Fibroblast of skin of abdomen (primary cell): Measurements from ENCODE around the gene P2RY11.
A peak's percentile ranks its signal among the peaks of the same experiment; 100 is the strongest.

Source experiments
- DNase-seq: peaks from one replicate; pipeline ENCODE4 v3.0.0-alpha.2; 2013

Gene P2RY11

DNA sequence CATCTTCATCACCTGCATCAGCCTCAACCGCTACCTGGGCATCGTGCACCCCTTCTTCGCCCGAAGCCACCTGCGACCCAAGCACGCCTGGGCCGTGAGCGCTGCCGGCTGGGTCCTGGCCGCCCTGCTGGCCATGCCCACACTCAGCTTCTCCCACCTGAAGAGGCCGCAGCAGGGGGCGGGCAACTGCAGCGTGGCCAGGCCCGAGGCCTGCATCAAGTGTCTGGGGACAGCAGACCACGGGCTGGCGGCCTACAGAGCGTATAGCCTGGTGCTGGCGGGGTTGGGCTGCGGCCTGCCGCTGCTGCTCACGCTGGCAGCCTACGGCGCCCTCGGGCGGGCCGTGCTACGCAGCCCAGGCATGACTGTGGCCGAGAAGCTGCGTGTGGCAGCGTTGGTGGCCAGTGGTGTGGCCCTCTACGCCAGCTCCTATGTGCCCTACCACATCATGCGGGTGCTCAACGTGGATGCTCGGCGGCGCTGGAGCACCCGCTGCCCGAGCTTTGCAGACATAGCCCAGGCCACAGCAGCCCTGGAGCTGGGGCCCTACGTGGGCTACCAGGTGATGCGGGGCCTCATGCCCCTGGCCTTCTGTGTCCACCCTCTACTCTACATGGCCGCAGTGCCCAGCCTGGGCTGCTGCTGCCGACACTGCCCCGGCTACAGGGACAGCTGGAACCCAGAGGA lies 2.6 kb downstream of the P2RY11 start:
- no peak for DNase-seq

DNA sequence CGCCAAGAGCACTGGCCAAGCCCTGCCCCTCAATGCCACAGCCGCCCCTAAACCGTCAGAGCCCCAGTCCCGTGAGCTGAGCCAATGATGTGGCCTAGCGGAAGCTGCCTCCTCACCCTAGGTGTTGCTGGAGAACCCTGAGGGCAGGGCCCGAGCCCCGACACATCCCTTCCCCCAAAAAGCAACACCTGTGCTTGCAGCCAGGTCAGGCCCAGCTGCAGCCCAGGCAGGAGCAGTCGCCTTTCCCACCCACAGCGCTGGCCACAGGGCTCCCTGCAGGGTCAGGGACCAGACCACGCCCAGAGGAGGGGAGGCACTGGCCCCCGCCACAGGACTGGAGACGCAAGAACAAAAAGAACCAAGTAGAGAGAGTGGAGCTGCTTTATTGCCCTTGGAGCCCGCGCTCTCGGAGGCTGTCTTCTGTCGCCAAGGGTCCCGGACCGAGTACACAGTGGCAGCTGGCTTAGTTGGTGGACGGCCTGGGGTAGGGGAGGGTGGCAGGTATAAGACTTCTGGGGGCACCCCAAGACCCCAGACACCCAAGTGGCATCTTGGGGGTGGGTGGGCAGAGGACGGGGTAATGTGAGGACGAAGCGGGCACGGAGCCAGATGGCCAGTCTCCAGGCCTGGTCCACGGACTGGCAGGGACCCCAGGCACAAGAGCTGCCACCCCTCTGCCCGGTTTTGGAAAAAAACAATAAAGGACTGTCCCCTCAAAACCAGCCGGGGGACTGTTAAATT lies 3.3 kb downstream of the P2RY11 start:
- DNase-seq, result no peak

DNA sequence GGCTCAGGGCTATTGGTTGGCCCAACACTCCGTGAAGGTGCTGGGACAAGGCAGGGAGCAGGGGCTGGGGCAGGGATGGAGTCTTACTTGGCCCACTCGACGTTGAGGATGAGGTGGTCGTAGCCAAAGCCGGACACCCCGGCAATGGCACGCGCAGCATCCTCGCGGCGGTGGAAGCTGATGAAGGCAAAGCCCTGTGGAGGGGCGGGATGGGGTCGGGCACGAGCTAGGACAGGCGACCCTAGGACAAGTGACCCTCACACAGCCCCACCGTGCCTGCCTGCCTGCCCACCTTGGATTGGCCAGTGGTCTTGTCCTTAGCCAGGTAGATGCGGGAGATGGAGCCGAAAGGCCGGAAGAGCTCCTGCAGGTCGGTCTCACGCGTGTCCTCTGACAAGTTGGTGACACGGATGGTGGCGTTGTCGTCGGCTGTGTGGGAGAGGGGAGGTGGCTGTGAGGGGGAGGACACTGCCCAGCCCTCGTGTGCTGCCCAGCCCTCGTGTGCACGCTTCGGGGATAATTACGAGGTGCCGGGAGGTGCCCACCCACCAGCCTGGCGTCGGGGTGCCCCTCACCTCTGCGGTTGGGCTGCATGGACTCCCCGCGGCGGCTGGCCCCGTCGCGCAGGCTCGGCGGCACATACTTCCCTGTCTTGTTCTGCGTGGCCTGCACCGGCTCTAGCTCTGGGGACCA lies 4.0 kb downstream of the P2RY11 start:
- no peak for DNase-seq

DNA sequence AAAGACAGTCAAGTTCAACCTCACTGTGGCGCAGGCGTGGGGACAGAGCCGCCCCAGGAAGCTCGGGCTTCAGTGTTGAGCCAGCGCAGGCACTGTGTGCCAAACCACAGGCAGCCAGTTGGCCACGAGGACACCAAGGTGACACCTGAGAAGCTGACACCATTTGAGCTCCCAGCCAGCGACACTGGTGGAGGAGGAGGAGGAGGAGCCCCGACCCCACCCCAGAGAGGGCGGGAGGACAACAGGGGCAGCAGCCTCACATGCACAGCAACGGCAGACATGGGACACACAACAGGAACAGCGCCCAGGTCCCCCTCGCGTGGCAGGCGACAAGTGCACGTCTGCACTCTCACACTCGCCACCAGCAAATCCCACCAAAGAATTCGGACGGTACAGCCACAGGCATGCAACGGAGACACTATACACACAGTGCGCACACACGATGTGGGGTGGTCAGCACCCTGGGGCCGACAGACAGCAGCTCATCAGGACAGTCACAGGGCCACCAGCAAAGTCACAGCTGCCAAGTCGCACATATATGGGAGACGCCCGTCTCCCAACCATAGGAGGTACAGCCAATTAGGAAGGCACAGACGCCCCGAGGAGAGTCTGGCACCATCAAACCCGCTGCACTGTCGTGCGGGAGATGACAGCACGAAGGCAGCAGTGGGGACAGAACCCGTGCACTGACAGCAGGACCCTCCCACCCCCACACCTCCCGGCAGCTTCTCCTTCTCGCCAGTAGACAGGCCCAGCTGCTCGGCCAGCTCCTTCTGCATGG lies 4.8 kb downstream of the P2RY11 start:
- no peak for DNase-seq

DNA sequence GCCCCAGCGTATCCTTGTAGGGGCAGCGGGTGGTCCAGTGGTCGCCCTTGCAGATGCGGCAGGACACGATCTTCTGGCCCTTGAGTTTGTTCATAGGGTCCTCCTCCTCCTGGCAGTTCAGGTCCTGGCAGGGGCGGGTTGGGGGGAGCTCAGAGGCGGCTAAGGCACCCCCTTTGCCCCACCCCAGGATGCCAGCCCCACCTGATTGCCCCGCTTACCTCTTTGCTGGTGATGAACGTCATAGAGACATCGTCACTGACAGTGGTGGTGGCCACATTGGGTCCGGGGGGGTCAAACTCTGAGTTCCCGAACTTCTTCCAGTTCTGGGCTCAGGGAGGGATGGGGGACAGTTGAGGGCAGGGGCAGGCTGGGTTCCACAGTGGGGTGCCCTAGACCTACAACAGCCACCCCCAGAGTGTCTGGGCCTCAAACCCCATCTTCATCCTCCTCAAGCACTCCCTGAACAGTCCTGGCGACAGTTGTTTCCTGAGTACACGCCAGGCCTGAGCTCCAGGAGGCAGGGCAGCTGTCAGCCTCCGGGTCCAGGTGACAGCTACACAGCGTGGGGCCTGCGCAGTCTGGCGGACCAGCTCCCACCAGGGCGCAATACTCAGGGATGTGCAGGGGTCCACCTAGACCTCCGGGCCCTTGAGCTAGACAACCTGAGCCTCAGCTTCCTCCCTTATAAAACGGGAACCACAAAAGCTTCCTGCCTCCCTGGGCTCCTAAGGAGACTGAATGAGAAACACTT lies 5.5 kb downstream of the P2RY11 start:
- DNase-seq, result no peak

DNA sequence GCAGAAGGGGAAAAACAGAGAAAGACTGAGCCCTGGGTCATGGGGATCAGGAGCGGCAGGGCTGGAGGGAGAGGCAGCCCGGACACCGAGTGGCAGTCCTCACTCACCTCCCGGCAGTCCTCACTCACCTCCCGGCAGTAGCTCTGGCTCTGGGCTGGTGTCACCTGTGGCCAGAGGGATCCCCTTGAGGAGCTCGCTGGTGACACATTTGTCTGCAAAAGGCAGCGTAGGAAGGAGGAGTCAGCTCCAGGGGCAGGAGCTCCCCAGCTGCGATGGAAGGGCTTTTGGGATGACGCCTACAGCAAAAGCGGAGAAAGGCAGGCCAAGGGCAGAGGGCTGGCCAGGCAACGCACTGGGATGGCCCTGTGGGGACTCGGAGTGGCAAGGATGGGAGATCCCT lies 7.5 kb downstream of the P2RY11 start:
- DNase-seq, result no peak

DNA sequence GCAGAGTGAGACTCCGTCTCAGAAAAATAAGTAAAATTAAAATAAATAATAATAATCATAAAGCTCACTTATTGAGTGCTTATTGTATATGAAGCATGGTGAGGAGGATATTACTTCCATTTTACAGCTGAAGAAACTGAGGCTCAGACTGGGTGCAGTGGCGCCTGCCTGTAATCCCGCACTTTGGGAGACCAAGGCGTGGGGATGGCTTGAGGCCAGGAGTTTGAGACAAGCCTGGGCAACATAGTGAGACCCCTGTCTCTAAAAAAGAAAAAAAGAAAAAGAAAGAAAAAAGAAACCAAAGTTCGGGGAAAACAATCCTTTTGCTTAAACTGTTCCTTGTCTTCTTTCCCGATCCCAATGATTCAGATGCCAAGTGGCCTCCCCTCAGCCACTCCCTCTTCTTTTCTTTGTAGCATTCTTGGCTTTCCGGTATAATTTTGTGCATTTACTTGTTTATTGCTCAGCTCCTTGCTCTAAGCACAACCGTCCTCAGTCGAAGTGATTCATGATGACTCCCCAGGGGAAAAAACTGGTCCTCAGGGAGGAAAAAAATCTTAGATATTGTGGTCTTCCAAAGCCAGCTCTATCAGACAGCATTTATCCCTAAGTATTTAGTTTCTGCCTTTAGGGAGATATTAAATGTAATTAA lies 9.2 kb downstream of the P2RY11 start:
- DNase-seq, result peak; percentile 77

DNA sequence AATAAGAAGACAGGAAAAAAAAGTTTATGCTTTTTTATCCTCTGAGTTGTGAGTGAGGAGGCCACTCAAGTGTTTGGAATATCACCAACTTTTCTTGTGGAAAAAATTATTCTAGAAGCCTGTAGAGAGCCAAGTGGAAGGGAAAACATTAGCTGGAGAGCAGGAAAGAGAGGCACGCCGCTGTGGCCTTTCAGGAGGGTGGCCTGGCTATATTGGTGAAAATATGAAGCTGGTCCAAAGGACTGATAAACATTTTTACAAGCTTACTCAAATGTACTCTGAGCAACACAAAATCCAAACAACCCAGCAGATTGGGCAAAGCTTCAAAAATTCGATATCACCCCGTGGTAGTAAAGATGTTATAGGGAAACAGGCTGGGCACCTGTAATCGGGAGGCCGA lies 10.6 kb downstream of the P2RY11 start:
- DNase-seq, result no peak

DNA sequence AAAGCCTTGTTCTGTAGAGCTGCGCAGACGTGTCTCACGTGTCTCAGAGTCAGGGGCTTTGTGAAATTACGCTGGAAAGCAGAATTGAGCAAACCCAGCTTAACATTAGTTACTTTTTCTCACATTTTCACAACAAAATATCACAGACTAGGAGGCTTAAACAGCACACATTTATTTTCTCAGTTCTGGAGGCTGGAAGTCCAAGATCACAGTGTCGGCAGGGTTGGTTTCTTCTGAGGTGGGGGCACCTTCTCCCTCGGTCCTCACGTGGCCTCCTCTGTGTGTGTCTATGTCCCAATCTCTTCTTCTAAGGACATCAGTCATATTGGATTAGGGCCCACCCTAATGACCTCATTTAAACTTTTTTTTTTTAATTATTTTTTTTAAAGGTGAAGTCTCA lies 12.9 kb downstream of the P2RY11 start:
- DNase-seq, result no peak

DNA sequence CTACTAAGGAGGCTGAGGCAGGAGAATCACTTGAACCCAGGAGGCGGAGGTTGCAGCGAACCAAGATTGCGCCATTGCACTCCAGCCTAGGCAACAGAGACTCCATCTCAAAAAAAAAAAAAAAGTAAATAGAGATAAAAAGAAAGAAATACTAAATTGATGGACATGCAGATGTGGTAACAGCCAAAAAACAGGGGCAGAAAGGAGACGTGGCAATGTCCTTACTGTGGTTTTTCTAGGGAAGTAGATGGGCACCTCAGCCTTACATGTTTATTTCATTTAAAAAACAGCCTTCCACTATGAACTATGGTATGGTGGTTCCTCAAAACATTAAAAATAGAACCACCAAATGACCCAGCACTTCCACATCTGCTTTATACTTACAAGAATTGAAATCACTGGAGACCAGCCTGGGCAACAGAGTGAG lies 14.7 kb downstream of the P2RY11 start:
- no peak for DNase-seq

DNA sequence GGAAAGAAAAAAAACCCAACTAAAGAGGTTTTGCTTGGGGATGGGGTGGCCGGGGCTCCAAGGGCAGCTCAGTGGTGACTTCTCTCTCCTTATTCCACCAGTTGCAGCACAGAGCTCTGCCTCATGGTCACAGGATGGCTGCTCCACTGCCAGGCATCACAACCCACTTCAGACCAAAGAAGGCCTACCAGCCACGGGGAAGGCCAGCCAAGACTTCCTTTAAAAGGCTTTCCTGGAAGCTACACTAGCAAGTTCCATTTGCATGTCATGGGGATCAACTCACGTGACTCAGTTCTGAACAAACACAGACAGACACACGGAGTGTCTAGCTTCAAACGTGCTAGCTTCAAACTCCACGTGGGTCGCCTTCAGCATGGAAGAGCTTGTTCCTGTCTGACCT lies 21.4 kb downstream of the P2RY11 start:
- no peak for DNase-seq

DNA sequence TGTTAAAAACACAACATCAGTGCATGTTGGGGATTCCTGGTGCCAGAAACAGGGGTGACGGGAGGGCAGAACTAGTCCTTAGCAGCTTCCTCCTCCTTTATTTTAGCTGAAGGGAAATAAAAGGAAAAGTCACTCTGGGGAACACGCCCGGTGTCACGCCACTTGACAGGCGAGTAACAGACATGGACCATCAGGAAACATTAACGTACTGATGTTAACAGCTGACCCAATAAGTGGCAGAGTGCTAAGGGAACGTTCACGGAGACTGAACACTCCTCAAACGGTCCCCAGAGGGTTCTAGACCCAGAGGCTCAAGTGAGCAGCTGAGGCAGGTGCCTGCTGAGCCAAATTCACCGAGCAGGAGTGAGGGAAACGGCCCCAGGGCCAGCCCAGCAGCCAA lies 22.1 kb downstream of the P2RY11 start:
- DNase-seq, result no peak

DNA sequence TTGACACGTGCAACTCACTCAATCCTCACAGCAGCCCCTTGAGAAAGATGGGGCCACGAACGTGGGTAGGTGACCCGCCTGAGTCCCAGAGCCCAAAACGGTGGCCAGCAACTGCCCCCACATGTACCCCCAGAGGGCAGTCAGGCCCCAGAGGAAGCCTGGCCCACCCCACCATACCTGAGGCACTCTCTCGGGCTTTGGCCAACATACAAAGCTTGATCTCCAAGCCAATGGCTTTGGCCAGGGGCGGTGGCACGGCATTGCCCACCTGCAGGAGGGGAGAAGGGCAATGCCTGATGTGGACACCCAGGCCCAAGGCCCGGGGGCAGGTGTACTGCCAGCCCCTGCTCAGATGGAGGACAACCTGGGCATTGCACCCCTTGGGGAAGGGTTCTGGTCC lies 22.5 kb downstream of the P2RY11 start:
- no peak for DNase-seq

DNA sequence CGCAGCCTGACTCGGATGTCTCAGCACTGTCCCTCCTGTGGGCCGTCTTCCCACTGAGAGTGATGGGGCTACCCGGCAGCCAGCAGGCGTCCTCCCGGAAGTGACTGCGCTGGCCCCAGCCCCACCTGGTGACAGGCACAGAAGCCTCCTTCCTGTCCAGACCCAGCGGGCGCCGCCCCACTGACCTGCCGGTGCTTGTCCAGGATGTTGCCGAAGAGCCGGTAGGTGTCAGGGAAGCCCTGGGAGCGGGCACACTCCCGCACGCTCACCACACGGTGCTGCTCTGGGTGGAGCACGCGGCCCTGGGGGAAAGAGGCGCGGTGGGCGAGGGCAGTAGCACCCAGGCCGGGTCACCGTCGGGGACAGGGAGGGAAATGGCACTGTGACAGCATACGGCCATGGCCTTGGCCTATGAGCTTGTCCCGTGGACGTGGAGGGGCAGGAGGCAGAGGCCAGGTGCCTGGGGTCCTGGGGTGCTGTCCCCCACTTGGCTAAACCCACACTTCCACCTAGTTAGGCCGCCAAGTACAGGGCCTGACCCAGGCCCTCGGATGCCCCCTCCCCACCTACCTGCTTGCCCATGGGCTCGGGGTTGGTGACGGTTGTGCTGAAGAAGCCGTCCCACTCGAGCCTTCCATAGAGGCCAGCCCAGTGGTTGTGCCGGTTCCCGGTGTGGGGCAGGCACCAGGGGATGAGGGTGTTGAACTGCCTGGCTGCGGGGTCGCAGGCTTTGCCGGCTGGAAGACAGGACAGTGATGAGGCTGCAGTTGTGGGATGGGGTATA lies 24.2 kb downstream of the P2RY11 start:
- DNase-seq, result no peak

DNA sequence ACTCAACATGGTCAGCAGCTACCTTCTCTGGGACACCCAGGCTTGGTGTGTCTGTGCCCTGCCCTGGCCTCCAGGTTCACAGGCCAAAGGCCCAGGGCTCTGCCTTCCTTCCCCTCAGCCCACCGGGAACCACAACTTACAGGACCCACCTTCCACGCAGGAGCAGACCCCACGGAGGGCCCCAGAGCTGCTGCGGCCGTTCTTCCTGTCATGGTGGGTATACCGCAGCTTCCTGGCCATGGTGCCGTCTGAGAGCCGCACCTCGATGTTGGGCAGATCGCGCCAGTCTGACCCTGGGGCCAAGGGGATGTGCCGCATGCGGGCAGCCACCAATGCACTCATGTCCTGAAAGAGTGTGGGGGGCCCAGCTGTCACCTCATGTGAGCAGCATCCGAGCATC lies 25.4 kb downstream of the P2RY11 start:
- DNase-seq, result no peak

DNA sequence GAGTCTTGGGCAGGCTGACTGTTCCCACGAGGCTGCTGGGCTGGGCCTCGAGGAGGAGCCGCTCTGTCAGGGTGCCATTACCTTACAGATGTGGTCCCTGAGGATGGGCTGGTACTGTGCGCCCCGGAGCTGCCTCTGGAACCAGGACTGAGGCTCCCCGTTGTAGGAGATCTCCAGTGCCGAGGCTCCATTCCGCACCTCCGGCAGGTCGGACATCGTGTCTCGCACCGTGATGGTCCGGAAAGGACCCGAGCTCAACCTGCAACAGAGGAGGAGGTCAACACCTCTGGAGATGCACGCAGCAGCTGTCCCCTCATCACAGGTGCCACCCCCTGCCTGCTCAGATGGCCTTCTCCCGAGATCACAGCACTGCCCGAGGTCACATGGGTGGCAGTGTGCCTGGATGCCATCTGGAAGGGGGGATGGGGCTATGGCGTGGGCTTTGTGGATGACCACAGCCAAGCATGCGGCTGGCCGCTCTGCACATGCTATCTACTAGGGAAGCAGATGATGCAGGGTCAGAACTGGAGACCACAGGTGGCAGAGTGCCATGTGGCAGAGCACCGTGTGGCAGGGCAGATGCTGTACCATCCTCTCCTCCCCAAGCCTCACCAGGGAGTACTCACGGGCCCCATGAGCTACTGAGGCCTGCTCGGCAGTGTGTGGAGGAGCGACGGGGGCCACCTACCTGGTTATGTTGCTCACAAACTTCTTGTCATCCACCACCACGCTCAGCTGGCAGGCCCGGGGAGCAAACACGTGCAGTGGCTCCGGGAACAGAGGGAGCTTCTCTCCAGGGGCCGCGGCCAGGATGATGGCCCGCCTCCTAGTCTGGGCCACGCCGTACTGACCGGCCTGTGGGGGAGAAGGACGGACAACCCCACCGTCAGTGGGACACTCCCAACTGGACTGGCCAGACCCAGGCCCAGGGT lies 26.5 kb downstream of the P2RY11 start:
- DNase-seq, result no peak

DNA sequence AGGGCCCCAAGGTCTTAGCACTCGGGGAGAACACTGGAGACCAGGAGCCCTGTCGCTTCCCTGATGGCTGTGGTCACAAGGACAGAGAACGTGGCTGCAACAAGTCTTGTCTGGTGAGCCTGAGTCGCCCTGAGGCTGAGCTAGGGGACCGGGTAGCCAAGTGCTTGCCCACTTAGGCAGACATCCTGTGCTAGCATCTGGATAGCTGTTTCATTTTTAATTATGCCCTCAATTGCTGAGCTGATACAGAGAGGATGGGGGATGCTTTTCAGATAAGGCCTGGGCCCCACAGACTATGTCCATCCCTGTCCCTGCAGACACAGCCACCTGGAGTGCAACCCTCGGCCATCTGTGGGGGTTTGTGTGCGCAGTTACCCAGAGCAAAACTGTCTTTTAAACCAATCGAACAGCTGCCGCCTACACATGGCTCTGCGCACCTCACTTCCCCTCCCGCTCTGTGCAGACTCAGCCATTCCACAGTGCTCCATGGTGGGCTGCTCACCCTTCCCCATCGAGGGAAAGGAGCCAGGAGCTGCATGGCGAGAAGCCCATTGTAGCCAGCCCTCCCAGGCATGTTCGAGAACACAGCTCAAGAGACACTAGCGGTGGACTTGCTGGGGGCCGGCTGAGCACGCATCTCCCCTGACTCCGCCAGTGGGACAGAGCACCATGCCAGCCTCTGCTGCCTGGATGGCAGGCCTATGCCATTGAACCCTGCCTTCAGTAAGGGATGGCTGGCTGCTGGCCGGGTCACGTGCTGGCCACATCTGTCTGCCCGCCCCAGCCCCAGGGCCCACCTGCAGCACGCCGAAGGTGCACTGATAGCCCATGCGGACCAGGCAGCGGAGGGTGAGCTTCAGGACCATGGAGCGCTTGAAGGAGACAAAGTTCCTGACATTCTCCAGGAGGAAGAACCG lies 27.6 kb downstream of the P2RY11 start:
- DNase-seq, result no peak

DNA sequence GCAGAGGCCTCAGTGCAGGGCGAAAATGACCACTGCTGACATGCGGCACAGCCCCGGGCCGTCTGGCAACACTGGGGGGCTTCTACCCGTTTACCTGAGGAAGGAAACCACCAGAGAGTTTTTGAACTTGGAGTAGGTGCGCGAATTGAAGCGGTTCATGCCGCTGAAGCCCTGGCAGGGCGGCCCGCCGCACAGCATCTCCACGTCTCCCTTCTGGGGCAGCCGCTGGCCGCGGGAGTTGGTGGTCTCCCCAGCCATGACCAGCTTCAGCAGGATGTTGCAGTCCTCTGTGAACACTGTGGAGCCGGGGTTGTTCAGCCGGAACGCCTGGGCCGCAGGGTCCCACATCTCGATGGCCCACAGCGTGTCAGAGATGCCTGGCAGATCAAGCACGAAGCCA lies 28.5 kb downstream of the P2RY11 start:
- DNase-seq, result no peak

DNA sequence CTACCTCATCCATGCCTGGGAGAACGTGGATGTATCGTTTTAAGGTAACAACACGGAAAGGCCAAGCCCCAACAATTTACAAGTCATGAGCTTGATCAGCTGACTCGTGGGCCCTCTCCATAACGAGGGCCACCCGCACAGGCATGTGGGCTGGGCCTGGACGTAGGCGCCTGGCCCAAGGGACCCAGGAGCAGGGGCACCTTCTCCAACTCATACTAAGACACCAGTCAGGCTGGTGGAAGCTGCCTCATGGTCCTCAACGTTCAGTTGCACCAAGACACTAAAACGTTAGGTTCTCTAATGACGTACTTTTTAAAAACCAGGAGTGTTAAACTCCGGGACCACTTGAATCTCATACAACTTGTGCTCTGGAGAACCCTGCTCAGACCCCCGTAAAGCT lies 30.0 kb downstream of the P2RY11 start:
- DNase-seq, result no peak
